Measurements from ENCODE around the gene NAPSA.

The NAPSA gene

DNA sequence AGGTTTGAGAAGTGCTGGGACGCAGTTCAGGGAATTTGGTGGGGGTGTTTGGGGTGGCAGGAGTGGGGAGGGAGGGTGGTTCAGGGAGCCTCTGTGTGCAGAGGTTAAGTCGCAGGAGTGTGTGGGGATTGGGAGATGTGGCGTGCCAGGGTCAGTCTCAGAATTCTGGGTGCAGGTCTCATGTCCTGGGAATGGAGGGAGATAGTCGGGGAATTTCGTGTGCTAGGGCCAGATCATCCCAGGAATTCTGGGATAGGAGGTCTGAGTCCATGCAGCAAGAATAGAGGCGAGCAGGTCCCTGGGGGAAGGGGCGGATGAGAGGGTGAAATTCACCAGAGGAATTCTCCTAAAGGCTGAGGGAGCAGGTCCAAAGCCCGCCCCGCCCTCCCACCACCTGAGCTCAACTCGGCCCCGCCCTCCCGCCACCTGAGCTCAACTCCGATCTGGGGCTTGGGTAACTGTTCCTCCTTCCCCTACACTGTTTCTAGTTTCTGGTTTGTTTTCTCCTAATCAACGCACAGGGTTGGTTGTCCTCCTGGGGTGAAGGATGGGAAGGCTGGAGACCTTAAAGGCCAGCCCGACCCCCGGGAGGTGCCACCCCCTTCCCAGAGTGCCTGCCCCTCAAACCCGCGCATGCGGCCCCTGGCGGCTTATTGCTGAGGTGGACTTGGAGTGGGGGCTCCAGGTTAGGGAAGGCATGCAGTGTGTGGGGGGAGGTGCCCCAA lies 51.5 kb downstream of the NAPSA start:
- DNase-seq = no peak

DNA sequence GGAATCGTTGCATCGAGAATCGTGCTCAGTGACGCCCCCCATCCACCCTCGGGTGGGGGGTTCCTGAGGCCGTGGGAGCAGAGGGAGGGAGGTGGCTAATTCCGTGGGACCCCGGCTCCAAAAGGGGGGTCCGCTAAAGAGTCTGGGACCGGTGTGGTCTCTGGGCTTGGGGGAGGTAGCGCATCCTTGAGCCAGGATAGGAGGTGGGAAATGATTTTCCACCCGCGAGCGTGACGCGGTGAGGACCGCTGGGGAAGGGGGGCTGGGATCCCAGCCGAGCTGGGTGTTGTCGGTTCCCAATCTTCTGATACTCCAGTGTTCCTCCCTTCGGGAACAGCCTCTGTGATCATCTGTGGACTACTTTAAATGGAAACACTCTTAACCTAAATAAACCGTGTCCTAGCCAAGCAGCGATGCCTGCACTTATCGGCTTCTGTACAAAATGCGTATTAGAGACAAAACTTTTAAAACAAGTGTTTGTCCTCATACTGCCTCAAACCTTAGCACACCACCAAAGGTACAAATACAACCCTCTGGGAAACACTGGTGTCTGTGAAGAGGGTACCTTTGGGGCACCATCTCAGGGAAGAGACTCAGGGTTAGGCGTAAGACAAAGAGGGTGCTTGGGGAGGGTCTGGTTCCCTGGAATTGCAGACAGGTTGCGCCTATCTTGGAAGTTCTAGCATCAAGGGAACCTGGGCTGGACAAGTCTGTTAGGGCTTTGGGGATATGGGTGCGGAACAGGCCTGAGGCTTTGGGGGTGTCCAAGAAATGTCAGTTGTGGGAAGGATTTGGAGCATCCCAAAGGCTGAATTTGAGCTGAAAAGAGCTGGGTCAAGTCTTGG lies 52.2 kb downstream of the NAPSA start:
- DNase-seq = no peak

DNA sequence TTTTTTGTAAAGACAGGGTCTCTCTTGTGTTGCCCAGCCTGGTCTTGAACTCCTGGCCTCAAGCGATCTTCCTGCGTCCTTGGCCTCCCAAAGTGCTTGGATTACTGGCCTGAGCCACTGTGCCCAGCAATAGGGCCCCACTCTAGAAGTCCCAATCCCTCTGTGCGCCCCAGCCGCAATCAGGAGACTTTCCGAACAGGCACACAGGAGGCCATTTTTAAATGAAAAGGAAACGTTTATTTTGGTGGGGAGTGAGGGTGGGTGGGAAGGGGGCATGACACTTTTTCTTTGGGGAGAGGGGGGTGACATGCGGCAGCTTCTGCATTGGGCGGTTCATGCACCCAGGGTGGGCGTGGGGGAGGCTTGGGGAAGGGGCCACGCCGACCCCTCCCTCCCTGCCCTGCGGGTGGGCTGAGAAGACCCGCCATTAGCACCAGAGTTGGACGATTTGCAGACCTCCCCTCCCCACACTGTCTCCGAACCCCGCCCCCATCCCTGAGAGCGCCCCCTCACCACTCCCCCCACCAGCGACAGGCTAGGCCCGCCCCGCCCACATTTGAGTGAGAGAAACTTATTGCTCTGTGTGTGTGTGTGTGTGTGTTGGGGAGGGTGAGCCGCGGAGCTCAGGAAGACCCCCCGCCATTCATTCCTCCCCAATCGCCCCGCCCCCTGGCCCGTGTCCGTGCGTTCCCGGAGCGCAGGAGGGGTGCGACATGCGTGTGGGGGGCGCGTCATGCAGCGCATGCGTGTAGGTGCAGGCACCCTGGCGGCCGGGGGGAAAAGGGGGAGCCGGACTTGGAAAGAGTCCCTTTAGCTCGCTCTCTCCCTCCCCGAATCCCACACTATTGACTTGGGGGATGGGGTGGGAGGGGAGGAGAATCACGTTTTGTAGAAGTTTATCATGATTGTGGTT lies 53.5 kb downstream of the NAPSA start:
- no peak for DNase-seq

DNA sequence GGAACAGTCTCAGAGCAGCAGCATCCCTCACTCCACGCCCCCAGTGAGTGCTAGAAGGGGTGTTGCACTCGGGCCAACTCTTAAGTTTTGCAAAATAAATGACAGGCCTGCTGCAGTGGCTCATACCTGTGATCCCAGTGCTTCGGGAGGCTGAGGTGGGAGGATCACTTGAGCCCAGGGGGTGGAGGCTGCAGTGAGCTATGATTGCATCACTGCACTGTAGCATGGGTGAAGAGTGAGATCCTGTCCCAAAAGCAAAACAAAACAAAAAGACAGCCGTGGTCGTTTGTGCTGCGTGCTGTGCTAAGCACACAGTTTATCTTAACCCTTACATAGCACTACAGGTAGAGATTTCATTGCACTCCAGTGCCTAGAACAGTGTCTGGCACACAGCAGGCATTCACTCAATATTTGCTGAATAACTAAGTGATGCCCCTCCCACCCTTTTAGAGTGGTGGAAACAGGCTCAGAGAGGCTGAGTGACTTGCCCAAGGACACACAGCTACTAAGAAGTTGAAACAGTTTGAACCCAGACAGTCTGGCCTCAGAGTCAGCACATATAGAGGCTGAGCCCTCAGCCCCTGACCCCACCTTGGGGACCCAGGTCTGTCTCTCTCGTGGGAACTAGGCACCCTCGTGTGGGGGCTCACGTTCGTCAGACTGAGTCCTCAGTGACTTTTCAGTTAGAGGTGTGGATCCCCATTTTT lies 54.5 kb downstream of the NAPSA start:
- no peak for DNase-seq

DNA sequence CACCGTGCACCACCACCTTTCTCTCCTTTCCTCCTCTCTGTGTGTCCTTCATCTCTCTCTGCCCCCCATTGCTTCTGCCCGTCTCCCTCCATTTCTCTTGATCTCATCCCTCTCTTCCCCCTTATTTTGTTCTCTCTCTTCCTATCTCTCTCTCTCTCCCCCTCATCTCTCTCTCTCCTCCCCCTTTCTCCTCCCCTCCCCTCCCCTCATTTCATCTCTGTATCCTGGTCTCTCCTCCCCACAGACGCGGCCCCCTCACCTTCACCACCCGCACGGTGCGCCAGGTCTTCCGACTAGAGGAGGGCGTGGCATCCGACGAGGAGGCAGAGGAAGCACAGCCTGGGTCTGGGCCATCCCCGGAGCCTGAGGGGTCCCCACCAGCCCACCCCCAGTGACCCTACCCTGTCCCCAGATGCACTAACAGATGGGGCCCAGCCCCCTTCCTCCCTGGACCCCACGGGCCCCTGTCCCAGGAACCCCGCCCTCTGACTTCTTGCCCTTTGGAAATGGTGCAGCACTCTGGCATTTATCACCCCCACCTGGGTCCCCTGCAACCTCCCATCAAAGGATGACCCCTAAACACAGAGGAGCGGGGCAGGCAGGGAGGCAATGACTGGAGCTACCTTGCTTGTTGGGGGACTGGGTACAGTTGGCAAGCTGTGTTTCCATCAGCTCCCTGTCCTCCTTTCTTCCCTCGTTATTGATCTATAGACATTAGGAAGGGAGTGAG lies 55.9 kb downstream of the NAPSA start:
- DNase-seq = no peak

DNA sequence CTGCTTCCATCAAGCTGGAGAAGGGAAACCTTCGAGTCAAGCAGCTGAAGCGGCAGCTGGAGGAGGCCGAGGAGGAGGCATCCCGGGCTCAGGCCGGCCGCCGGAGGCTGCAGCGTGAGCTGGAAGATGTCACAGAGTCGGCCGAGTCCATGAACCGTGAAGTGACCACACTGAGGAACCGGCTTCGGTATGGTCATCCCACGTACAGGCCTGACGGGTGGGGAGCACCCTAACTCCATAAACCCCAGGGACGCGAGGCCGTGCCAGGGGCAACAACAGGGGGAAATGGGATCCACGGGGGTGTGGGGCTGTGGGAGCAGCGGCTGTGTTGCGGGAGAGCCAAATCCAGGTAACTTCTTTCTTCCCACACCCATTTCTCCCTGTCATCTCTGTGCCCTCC lies 56.4 kb downstream of the NAPSA start:
- DNase-seq = no peak
